ENCODE measurements around the gene SLC47A2.
"Not testable (repeated sequence)": the region's sequence is repeated elsewhere in the genome, so short reads cannot be mapped to it uniquely, and the experiment has no call there.

SLC47A2 gene, protein sequence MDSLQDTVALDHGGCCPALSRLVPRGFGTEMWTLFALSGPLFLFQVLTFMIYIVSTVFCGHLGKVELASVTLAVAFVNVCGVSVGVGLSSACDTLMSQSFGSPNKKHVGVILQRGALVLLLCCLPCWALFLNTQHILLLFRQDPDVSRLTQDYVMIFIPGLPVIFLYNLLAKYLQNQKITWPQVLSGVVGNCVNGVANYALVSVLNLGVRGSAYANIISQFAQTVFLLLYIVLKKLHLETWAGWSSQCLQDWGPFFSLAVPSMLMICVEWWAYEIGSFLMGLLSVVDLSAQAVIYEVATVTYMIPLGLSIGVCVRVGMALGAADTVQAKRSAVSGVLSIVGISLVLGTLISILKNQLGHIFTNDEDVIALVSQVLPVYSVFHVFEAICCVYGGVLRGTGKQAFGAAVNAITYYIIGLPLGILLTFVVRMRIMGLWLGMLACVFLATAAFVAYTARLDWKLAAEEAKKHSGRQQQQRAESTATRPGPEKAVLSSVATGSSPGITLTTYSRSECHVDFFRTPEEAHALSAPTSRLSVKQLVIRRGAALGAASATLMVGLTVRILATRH

DNA sequence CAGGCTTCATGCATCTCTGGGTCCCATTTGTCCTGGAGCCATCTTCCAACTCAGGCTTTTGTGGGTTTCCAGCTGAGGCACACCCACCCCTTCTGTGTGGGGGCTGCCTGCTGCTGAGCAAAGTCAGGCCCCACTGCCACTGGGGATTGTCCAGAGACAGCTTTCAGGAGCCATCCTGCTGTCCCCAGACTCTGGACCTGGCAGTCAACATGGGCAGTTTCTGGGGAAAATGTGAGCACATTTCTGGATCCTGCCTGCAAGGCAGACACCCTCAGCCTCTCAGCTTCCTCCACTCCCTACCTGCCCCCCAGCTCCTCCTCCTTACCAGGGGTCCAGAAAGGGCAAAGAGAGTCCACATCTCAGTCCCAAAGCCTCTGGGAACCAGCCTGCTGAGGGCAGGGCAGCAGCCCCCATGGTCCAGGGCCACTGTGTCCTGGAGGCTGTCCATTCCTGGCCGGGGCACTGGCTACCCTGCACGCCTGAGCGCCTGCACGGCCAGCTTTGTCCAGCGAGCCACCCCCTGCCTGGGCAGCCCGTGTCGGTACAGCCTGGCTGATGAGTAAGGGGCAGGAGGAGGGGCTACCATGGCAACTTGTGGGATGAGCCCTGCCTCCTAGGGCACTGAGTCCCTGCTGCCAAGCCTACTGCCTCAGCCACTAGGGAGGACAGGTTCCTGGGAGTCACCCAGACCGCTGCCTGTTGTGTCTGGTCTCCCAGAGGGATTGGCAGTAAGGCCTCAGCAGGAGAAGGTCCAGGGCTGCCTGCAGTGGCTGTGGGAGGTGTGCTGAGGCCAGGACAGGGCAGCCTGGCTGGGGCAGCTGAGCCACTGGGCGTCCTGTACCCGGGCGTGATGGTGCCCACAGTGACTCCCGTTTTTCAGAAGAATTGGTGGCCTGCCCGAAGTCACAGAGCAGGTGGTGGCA, at the start of gene SLC47A2:
Gene SLC47A2, minus strand, starts transcription at position 477 of the 923 bp plus-strand sequence. Its CDS starts 29 bp downstream, at position 448.
- DNase-seq: no peak

DNA sequence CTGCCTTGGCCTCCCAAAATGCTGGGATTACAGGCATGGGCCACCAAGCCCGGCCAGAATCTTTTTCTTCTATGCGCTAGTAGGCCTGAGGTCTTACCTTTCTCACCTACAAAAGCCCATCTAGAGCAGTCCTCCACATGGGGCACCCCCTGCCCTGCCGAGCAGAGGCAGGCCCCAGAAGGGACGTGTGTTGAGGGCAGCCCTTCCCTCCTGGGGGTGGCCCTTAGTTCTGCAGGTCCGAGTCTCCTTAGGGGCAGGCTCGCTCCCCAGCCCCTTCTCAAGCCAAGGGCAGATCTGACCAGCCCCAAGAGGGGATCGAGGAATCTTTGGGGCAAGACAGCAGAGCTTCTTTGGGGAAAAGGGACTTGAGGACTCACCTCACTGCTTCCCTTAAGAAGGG, 49.6 kb upstream of the SLC47A2 start:
- no peak for DNase-seq

DNA sequence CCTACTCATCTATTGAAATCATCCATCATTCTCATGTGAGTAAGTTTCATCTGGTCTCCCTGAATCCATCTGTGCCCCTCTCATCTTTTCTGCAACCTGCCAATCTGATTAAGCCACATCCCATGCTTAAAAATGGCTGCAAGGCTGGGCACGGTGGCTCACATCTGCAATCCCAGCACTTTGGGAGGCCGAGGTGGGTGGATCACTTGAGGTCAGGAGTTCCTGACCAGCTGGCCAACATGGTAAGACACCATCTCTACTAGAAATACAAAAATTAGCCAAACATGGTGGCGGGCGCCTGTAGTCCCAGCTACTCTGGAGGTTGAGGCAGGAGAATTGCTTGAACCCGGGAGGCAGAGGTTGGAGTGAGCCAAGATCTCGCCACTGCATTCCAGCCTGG, 47.6 kb upstream of the SLC47A2 start:
- not testable (repeated sequence) for DNase-seq

GRCh38 chr17:19763416-19763815, 47.0 kb upstream of the SLC47A2 start:
- no peak for DNase-seq

GRCh38 chr17:19762515-19762961, 46.2 kb upstream of the SLC47A2 start:
- DNase-seq: peak; percentile 65

DNA sequence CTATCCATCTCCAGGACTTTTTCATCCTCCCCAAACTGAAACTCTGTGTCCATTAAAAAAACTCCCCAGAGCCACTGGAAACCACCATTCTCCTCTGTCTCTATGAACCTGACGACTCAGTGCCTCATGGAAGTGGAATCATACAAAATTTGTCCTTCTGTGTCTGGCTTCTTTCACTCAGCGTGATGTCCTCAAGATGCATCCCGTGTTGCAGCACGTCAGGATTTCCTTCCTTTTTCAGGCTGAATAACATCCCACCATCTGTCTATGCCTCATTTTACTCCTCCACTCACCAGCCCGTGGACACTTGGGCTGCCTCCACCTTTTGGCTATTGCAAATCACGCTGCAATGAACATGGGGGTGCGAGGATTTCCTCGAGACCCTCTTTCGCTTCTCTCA, 44.4 kb upstream of the SLC47A2 start:
- DNase-seq: no peak

- no peak for DNase-seq
Observed at GRCh38 chr17:19759568-19760549, 43.5 kb upstream of the SLC47A2 start.

- no peak for DNase-seq
Observed at GRCh38 chr17:19757536-19758180, 41.3 kb upstream of the SLC47A2 start.

DNA sequence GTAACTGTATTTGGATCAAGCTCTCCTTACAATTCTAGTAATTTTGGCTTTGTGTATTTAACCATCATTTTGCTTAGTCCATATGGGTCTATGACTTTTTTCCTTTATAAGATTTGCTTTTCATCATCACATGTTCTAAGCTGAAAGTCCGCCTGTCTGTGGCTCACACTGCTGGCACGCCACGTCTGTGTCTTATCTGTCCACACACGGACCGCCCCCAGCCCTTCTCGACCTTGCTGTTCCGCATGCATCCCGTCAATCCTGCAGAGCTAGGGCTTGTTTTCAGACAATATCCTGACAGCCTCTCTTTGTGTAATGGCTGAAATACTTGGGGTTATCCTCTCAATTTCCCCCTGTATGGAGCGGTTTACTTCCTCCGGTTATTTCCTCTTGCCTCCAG, 40.2 kb upstream of the SLC47A2 start:
- DNase-seq: no peak

GRCh38 chr17:19755821-19756510, 39.6 kb upstream of the SLC47A2 start:
- no peak for DNase-seq

- DNase-seq: no peak
Observed at GRCh38 chr17:19755392-19755791, 39.0 kb upstream of the SLC47A2 start.

GRCh38 chr17:19753661-19754463, 37.5 kb upstream of the SLC47A2 start:
- no peak for DNase-seq

- DNase-seq: no peak
Observed at GRCh38 chr17:19753051-19753509, 36.7 kb upstream of the SLC47A2 start.

DNA sequence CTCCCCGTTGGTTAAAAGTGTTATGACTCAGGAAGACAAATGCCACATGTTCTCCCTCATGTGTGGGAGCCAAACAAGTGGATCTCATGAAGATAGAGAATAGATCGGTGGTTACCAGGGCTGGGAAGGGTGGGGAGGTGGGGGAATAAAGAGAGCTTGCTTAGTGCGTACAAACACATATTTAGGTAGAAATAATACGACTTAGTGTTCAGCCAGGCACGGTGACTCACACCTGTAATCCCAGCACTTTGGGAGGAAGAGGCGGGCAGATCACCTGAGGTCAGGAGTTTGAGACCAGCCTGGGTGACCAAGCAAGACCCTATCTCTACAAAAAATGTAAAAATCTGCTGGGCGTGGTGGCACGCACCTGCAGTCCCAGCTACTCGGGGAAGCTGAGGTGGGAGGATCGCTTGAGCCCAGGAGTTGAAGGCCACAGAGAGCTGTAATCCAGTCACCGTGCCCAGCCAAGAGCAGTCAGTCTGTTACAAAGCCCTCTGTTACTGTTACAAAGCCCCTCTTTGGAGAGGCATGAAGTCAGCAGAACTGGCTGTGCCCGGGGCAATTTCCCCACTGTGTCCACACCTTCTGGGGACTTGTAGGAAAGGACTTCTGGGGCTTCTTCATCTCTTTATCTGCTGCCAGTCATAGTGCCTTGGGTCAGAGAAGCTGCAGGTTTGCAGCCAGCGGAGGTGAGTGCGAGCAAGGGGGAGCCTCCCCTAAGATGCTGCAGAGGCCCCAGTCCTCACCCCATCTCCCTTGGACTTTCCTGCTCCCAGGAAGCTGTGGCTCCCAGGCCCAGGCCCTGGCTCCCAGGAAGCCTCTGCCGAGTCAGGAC, 36.0 kb upstream of the SLC47A2 start:
- no peak for DNase-seq

GRCh38 chr17:19750835-19751234, 34.5 kb upstream of the SLC47A2 start:
- no peak for DNase-seq

- no peak for DNase-seq
Observed at GRCh38 chr17:19750020-19750572, 33.7 kb upstream of the SLC47A2 start.

GRCh38 chr17:19748807-19749193, 32.4 kb upstream of the SLC47A2 start:
- DNase-seq: no peak

All from CD4-positive, alpha-beta T cell treated with Interleukin-12 subunit alpha and Interleukin-12 subunit beta, for 1 hour (primary cell).